Ovary (tissue), 9 donors: ENCODE data around the gene BBS7. TPM values are rescaled to one million over a fixed set of nuclear protein-coding genes. Genes with fewer than 3 reads are reported as not detected.

Experiments used
- DNase-seq, 5 donors: peaks; one replicate each; pipeline ENCODE4 v3.0.0-alpha.2; 2019 to 2020
- H3K27ac ChIP-seq, 2 donors: fragments of 200-600 bp; one replicate each; pipeline versions ENCODE4 v1.5.1 to v1.8.0; 2019 to 2022
- H3K27me3 ChIP-seq: fragments of 200-600 bp; one replicate; pipeline ENCODE4 v1.8.0; 2022
- H3K36me3 ChIP-seq: fragments of 200-600 bp; sonication (generic); one replicate; pipeline ENCODE4 v1.5.1; 2019
- H3K4me1 ChIP-seq: one replicate; pipeline ENCODE4 v1.8.1; 2013; ENCODE audit warnings: mild to moderate bottlenecking, moderate library complexity; ENCODE audit not compliant: insufficient read depth
- H3K4me3 ChIP-seq: fragments of 200-600 bp; sonication (generic); one replicate; pipeline ENCODE4 v1.5.1; 2017
- H3K9me3 ChIP-seq, 2 donors: fragments of 200-600 bp in 1 of 2; sonication (generic) in 1 of 2; one replicate each; pipeline versions ENCODE4 v1.5.1 to v1.8.1; 2013 to 2019; ENCODE audit warnings: mild to moderate bottlenecking in 1 of 2, moderate library complexity in 1 of 2
- CTCF ChIP-seq, 3 donors: fragments of 450-650 bp in 2 of 3; fragments of 200-600 bp in 1 of 3; IDR thresholded peaks; one replicate each; pipeline versions ENCODE4 v1.5.1 to v1.8.0; 2016 to 2022; ENCODE audit warnings: antibody characterized with exemption in 3 of 3, mild to moderate bottlenecking in 1 of 3
- EP300 ChIP-seq: sonication (generic); formaldehyde crosslinking; IDR thresholded peaks from one replicate; pipeline ENCODE4 v1.6.1; 2017; ENCODE audit warnings: antibody characterized with exemption
- POLR2A ChIP-seq: fragments of 450-650 bp; IDR thresholded peaks from one replicate; pipeline ENCODE4 v1.6.1; 2017; ENCODE audit warnings: antibody characterized with exemption, mild to moderate bottlenecking, moderate library complexity
- WGBS, 3 donors: extraction: QIAGEN DNeasy Blood & Tissue Kit in 1 of 3; methylation state at CpG; one replicate each; pipeline versions ENCODE4 v1.1.5 to v1.1.7; 2013 to 2017; 5-methylcytosine and 5-hydroxymethylcytosine counted together
- intact Hi-C, 4 donors: fragments of 100-400 bp; cut with DNase I; formaldehyde crosslinking; loops; one replicate each; pipeline versions ENCODE4 v1.11.0 to v1.15.1; 2022 to 2023
- polyA plus RNA-seq, 2 donors: library from polyadenylated mRNA; stranded (reverse); fragments of 200-250 nt in 1 of 2; fragments of 350-450 nt in 1 of 2; fragmentation: Illumina TruSeq in 1 of 2; extraction: RNeasy Lipid Tissue Mini Kit (QIAGEN cat#74804) in 1 of 2; gene quantifications; one replicate each; pipeline ENCODE4 v1.2.3, GENCODE V29; 2013 to 2014
- total RNA-seq, 7 donors: library from RNA; depleted of rRNA in 2 of 7; stranded (reverse); fragments of >200 nt in 2 of 7; fragmentation: NEBNext Ultra II Directional in 3 of 7; extraction: Animal tissue kit (Norgen Biotek cat#: 25700) in 3 of 7; gene quantifications; one replicate each; pipeline versions ENCODE4 v1.1.0 to v1.2.4, GENCODE V29; 2016 to 2023
- donor health status: DM: no; HTN: no; CAD: no; lungs with moderate emphysema.
- donor health status: DM: no; HTN: no; CAD: no.
- donor health status: Bipolar disorder and iron deficiency.
- donor health status: DM: yes; HTN: yes; CAD: no.
- donor health status: DM: no; HTN: no; CAD: no.
- donor health status: DM: yes; HTN: yes; CAD: no.

Gene BBS7
- total and polyA plus RNA-seq, 9 donors = 9.6 to 21.2 (median 19.1) TPM

GRCh38 chr4:121788896-121789295, 81.4 kb downstream of the BBS7 start:
- Histone ChIP-seq H3K27me3 (no peaks in the 10 kb centered on the region), H3K27ac (no peak overlapping the region), H3K4me3 (no peak overlapping the region), H3K36me3 (no peaks in the 10 kb centered on the region), H3K4me1 (no peaks in the 10 kb centered on the region), H3K9me3 (no peaks in the 10 kb centered on the region)
- no peak for DNase-seq
- TF ChIP-seq EP300 (no peak), CTCF (IDR thresholded peaks at IDR 0.05) (no peak), POLR2A (no peak)
- intact Hi-C loops = no loop called here
- 84 to 92% (median 87%) methylated on average over 2 of the region's 2 CpGs for WGBS, 3 donors

GRCh38 chr4:121786221-121786620, 84.1 kb downstream of the BBS7 start:
- TF ChIP-seq CTCF (IDR thresholded peaks at IDR 0.05) = no peak
- TF ChIP-seq EP300 = no peak
- TF ChIP-seq POLR2A = no peak
- no peak for DNase-seq
- no peaks in the 10 kb centered on the region for H3K4me1 ChIP-seq
- intact Hi-C loops = no loop called here
- H3K9me3 ChIP-seq = no peaks in the 10 kb centered on the region
- H3K27ac ChIP-seq = no peak overlapping the region
- no peaks in the 10 kb centered on the region for H3K27me3 ChIP-seq
- H3K4me3 ChIP-seq = no peak overlapping the region
- H3K36me3 ChIP-seq = no peaks in the 10 kb centered on the region
- WGBS, 3 donors = 79 to 86% (median 82%) methylated on average over 2 of the region's 2 CpGs

GRCh38 chr4:121785479-121785878, 84.8 kb downstream of the BBS7 start:
- TF ChIP-seq EP300 (no peak), POLR2A (no peak), CTCF (IDR thresholded peaks at IDR 0.05) (no peak)
- H3K36me3 ChIP-seq = no peaks in the 10 kb centered on the region
- H3K27me3 ChIP-seq = no peaks in the 10 kb centered on the region
- H3K27ac ChIP-seq = no peak overlapping the region
- H3K4me3 ChIP-seq = no peak overlapping the region
- intact Hi-C loops = no loop called here
- no peak for DNase-seq
- no peaks in the 10 kb centered on the region for H3K4me1 ChIP-seq
- 61 to 73% (median 64%) methylated on average over 4 of the region's 4 CpGs for WGBS, 3 donors
- no peaks in the 10 kb centered on the region for H3K9me3 ChIP-seq

- H3K4me3 ChIP-seq = no peak overlapping the region
- H3K36me3 ChIP-seq = no peaks in the 10 kb centered on the region
- WGBS, 3 donors = 0 to 18% (median 3%) methylated on average over 2 of the region's 2 CpGs
- intact Hi-C loops = no loop called here
- TF ChIP-seq CTCF (IDR thresholded peaks at IDR 0.05) (no peak), EP300 (no peak), POLR2A (no peak)
- no peak overlapping the region for H3K27ac ChIP-seq
- H3K27me3 ChIP-seq = no peaks in the 10 kb centered on the region
- no peaks in the 10 kb centered on the region for H3K9me3 ChIP-seq
- H3K4me1 ChIP-seq = no peaks in the 10 kb centered on the region
- DNase-seq = no peak
These were observed 85.3 kb downstream of the BBS7 start for GRCh38 chr4:121784975-121785374.

GRCh38 chr4:121784401-121784800, 85.9 kb downstream of the BBS7 start:
- no peaks in the 10 kb centered on the region for H3K27me3 ChIP-seq
- intact Hi-C loops = no loop called here
- no peak for TF ChIP-seq CTCF (IDR thresholded peaks at IDR 0.05)
- TF ChIP-seq EP300 = no peak
- H3K9me3 ChIP-seq = no peaks in the 10 kb centered on the region
- WGBS, 3 donors = 42 to 95% (median 47%) methylated on average over 1 of the region's 1 CpG
- H3K4me1 ChIP-seq = no peaks in the 10 kb centered on the region
- no peak overlapping the region for H3K27ac ChIP-seq
- H3K36me3 ChIP-seq = no peaks in the 10 kb centered on the region
- DNase-seq = no peak
- no peak overlapping the region for H3K4me3 ChIP-seq
